Mesodermal cell (in vitro differentiated cells): Measurements from ENCODE around the gene THSD7B.

ENCODE experiments used
- H3K27ac ChIP-seq: 2 replicates; pipeline ENCODE4 v1.7.0; 2013; ENCODE audit warnings: mild to moderate bottlenecking, low read depth, low read length, moderate library complexity; ENCODE audit not compliant: severe bottlenecking
- H3K36me3 ChIP-seq: 2 replicates; pipeline ENCODE4 v1.7.1; 2013; ENCODE audit warnings: mild to moderate bottlenecking, low read length, moderate library complexity; ENCODE audit not compliant: control insufficient read depth, insufficient read depth
- H3K4me1 ChIP-seq: one replicate; pipeline ENCODE4 v1.7.1; 2013; ENCODE audit warnings: mild to moderate bottlenecking, low read length; ENCODE audit not compliant: insufficient read depth, control insufficient read depth, poor library complexity, severe bottlenecking
- H3K4me3 ChIP-seq: 2 replicates; pipeline ENCODE4 v1.7.0; 2013; ENCODE audit warnings: low read length, control low read depth, mild to moderate bottlenecking; ENCODE audit not compliant: insufficient read depth, poor library complexity, severe bottlenecking; ENCODE audit errors: extremely low read depth
- H3K9me3 ChIP-seq: 2 replicates; pipeline ENCODE4 v1.7.1; 2013; ENCODE audit warnings: mild to moderate bottlenecking, low read length, moderate library complexity; ENCODE audit not compliant: control insufficient read depth
- WGBS, 2 experiments: methylation state at CpG; one replicate each; pipeline ENCODE4 v1.1.5; 2013; ENCODE audit warnings: missing lambda C conversion rate in 2 of 2; ENCODE audit not compliant: insufficient coverage in 2 of 2; 5-methylcytosine and 5-hydroxymethylcytosine counted together

The THSD7B gene

GRCh38 chr2:137507237-137507636, 741.9 kb downstream of the THSD7B start:
- no CpG with 5 or more reads among the region's 2 CpGs for WGBS, 2 experiments
- Histone ChIP-seq H3K4me1 (no peaks in the 10 kb centered on the region), H3K4me3 (no peak overlapping the region), H3K36me3 (no peaks in the 10 kb centered on the region), H3K9me3 (no peaks in the 10 kb centered on the region), H3K27ac (no peak overlapping the region)

GRCh38 chr2:137508739-137509384, 743.5 kb downstream of the THSD7B start:
- H3K9me3 ChIP-seq = no peaks in the 10 kb centered on the region
- no peaks in the 10 kb centered on the region for H3K4me1 ChIP-seq
- H3K4me3 ChIP-seq = no peak overlapping the region
- 81 to 83% methylated on average over 4 to 5 of the region's 5 CpGs for WGBS, 2 experiments
- H3K27ac ChIP-seq = no peak overlapping the region
- H3K36me3 ChIP-seq = no peaks in the 10 kb centered on the region

- no peaks in the 10 kb centered on the region for H3K9me3 ChIP-seq
- no peaks in the 10 kb centered on the region for H3K36me3 ChIP-seq
- no peak overlapping the region for H3K4me3 ChIP-seq
- WGBS, 2 experiments = no CpG with 5 or more reads among the region's 1 CpG
- H3K4me1 ChIP-seq = no peaks in the 10 kb centered on the region
- H3K27ac ChIP-seq = no peak overlapping the region
Observed at GRCh38 chr2:137511526-137511925, 746.2 kb downstream of the THSD7B start.

GRCh38 chr2:137521653-137522619, 756.6 kb downstream of the THSD7B start:
- Histone ChIP-seq H3K9me3 (no peaks in the 10 kb centered on the region), H3K36me3 (no peaks in the 10 kb centered on the region), H3K4me1 (no peaks in the 10 kb centered on the region), H3K4me3 (no peak overlapping the region), H3K27ac (no peak overlapping the region)
- 100% methylated on average over 1 of the region's 2 CpGs for WGBS, 2 experiments

- 90% methylated on average over 1 of the region's 1 CpG; no CpG with 5 or more reads in 1 of the 2 experiments for WGBS, 2 experiments
Observed at GRCh38 chr2:137522620-137523011, 757.3 kb downstream of the THSD7B start.

GRCh38 chr2:137523931-137524330, 758.6 kb downstream of the THSD7B start:
- WGBS, 2 experiments = 50 to 57% methylated on average over 2 to 3 of the region's 3 CpGs
- H3K9me3 ChIP-seq = no peaks in the 10 kb centered on the region
- no peak overlapping the region for H3K4me3 ChIP-seq

More at GRCh38 chr2:137522620-137523011, 757.3 kb downstream of the THSD7B start:
- no peak overlapping the region for H3K27ac ChIP-seq
- H3K36me3 ChIP-seq = no peaks in the 10 kb centered on the region
- no peaks in the 10 kb centered on the region for H3K4me1 ChIP-seq
- H3K9me3 ChIP-seq = no peaks in the 10 kb centered on the region
- H3K4me3 ChIP-seq = no peak overlapping the region

GRCh38 chr2:137525132-137525531, 759.8 kb downstream of the THSD7B start:
- H3K4me3 ChIP-seq = no peak overlapping the region
- no peaks in the 10 kb centered on the region for H3K9me3 ChIP-seq
- no peaks in the 10 kb centered on the region for H3K36me3 ChIP-seq
- no peak overlapping the region for H3K27ac ChIP-seq
- 71 to 100% methylated on average over 1 of the region's 1 CpG for WGBS, 2 experiments
- H3K4me1 ChIP-seq = no peaks in the 10 kb centered on the region

More at GRCh38 chr2:137523931-137524330, 758.6 kb downstream of the THSD7B start:
- Histone ChIP-seq H3K27ac (no peak overlapping the region), H3K4me1 (no peaks in the 10 kb centered on the region), H3K36me3 (no peaks in the 10 kb centered on the region)

GRCh38 chr2:137525641-137526190, 760.4 kb downstream of the THSD7B start:
- Histone ChIP-seq H3K9me3 (no peaks in the 10 kb centered on the region), H3K36me3 (no peaks in the 10 kb centered on the region), H3K4me3 (no peak overlapping the region), H3K27ac (no peak overlapping the region), H3K4me1 (no peaks in the 10 kb centered on the region)
- no CpG with 5 or more reads among the region's 2 CpGs for WGBS, 2 experiments

- Histone ChIP-seq H3K4me1 (no peaks in the 10 kb centered on the region), H3K4me3 (no peak overlapping the region), H3K27ac (no peak overlapping the region), H3K36me3 (no peaks in the 10 kb centered on the region), H3K9me3 (no peaks in the 10 kb centered on the region)
- 87 to 94% methylated on average over 2 to 3 of the region's 5 CpGs for WGBS, 2 experiments
Observed at GRCh38 chr2:137535897-137536296, 770.6 kb downstream of the THSD7B start.

- Histone ChIP-seq H3K36me3 (no peaks in the 10 kb centered on the region), H3K4me1 (no peaks in the 10 kb centered on the region), H3K9me3 (no peaks in the 10 kb centered on the region), H3K4me3 (no peak overlapping the region), H3K27ac (no peak overlapping the region)
- WGBS, 2 experiments = no CpG with 5 or more reads among the region's 1 CpG
Observed at GRCh38 chr2:137539336-137539735, 774.0 kb downstream of the THSD7B start.
